ENCODE data around the gene ZNF414. TPM values are rescaled to one million over a fixed set of nuclear protein-coding genes. Genes with fewer than 3 reads are reported as not detected.
"Not testable (repeated sequence)": the region's sequence is repeated elsewhere in the genome, so short reads cannot be mapped to it uniquely, and the experiment has no call there.

Gene ZNF414
- polyA plus RNA-seq, 3 donors: 20.4 to 30.7 (median 25.0) TPM

DNA sequence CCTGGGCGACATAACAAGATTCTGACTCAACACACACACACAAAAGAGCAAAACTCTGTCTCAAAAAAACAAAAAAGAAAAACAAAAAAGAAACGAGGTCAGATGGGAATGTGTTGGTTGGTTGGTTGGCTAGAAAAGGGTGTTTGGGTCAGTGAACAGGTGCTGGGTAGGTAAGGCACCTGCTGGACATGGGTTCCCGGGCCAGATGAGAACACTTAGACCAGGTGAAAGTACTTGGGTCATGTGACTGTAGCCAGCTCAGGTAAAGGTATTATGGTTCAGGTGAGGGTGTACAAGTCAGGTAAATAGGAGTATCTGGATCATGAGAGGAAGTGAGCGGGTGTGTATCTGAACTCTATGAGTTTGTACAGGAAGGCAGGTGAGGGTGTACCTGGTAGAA, 14.5 kb upstream of the ZNF414 start:
- no peak for DNase-seq (ENCODE audit: extremely low read depth in 1 of 11, low read depth in 9 of 11, low spot score in 4 of 11)

DNA sequence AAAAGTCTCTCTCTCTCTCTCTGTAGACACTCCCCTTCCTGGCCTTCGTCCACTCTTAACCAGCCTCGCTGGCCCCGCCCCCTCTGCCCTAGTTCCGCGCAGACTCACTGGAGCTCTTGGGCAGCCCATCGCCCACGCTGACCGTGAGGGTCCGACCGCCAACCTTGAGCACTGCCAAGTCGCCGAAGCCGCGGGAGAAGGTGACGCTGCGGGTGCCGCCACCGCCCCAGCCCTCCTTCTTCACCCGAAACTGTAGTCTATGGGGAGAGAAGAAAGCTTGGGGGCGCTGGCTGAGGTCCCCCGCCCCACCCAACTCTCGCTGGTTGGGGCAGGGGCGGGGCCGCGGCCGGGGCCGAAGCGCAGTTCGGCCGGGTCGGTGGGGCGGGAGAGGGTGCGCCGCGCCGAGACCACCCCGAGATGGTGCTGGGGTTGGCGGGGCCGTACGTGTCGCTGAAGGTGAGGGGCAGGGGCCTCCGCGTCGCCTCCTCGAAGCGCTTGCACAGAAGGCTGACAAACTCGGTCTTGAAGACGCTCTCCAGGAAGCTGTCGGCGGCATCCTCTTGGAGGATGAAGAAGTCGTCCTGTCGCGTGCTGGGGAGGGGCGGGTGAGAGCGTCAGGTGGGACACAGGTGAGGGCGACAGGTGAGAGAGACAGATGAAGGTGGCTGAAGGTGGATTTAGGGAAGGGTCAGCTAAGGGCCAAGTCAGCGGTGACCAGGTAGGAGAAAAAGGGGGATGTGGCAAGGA, 12.6 kb upstream of the ZNF414 start:
- DNase-seq (ENCODE audit: extremely low read depth in 1 of 11, low read depth in 9 of 11, low spot score in 4 of 11): peak; percentile 82 to 94 (median 89)

GRCh38 chr19:8525401-8525684, 11.4 kb upstream of the ZNF414 start:
- DNase-seq (ENCODE audit: extremely low read depth in 1 of 11, low read depth in 9 of 11, low spot score in 4 of 11): no peak

GRCh38 chr19:8519388-8519787, 5.4 kb upstream of the ZNF414 start:
- no peak for DNase-seq (ENCODE audit: extremely low read depth in 1 of 11, low read depth in 9 of 11, low spot score in 4 of 11)

DNA sequence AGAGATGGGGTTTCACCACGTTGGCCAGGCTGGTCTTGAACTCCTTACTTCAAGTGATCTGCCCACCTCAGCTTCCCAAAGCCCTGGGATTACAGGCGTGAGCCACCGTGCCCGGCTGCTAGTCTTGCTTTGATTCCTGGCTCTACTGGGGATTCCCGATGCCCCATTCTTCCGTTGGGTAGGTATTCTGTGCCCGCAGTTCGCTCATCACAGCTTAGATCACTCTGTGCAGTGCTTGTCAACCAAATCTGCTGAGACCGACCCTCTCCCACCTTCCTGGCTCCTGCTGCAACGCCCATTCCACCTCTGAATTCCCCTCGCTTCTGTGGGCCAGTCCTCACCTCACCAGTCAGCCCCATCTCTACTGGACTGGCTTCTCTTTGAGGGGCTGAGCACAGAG, 4.6 kb upstream of the ZNF414 start:
- DNase-seq (ENCODE audit: extremely low read depth in 1 of 11, low read depth in 9 of 11, low spot score in 4 of 11): no peak

- no peak for DNase-seq (ENCODE audit: extremely low read depth in 1 of 11, low read depth in 9 of 11, low spot score in 4 of 11)
Observed at GRCh38 chr19:8517551-8518442, 3.8 kb upstream of the ZNF414 start.

DNA sequence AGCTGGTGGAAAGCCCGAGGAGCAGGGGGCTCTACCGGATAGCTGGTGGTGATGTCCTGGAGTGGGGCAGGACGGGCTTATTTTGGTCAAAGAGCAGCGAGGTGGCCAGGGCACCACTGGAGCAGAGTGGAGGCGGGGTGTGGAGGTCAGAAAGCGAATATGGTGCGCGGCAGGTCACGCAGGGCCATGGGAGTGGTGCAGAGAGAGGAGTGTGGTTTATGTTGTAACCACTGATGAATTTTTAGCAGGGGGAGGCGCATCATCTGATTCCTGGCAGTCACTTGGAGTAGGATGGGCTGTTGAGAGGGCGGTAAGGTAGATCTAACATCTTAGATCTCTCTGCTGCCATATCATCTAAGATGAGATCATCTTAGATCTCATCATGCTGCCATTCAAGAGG, 1.4 kb upstream of the ZNF414 start:
- no peak for DNase-seq (ENCODE audit: extremely low read depth in 1 of 11, low read depth in 9 of 11, low spot score in 4 of 11)

- DNase-seq (ENCODE audit: extremely low read depth in 1 of 11, low read depth in 9 of 11, low spot score in 4 of 11): not testable (repeated sequence)
Observed at GRCh38 chr19:8514505-8515009, 590 bp upstream of the ZNF414 start.

- DNase-seq (ENCODE audit: extremely low read depth in 1 of 11, low read depth in 9 of 11, low spot score in 4 of 11): no peak
Observed at GRCh38 chr19:8513036-8513686, 806 bp downstream of the ZNF414 start.

- no peak for DNase-seq (ENCODE audit: extremely low read depth in 1 of 11, low read depth in 9 of 11, low spot score in 4 of 11)
Observed at GRCh38 chr19:8512115-8512967, 1.6 kb downstream of the ZNF414 start.

GRCh38 chr19:8511573-8512101, 2.3 kb downstream of the ZNF414 start:
- DNase-seq (ENCODE audit: extremely low read depth in 1 of 11, low read depth in 9 of 11, low spot score in 4 of 11): no peak

DNA sequence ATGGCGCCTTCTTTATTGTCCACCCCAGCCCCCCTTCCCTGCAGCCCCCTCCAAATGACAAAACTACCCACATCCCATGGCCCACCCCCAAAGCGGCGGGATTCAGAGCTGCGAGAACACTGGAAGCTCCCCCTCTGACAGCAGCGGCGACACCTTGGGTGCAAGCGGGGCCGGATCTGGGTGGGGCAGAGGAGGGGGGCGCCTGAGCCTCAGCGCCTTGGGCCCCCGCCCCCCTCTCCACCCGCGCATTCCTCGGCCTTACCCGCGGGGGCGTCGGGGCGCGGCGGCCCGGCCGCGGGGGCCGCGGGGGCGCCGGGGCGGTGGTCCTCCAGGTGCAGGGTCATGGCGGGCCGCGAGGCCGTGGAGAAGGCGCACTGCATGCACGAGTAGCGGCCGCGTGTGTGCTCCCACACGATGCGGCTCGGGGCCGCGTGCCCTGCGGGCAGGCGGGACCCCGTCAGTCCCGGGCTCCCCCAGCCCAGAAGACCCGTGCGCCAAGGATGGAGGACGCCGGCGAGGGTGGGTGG, 3.3 kb downstream of the ZNF414 start:
- no peak for DNase-seq (ENCODE audit: extremely low read depth in 1 of 11, low read depth in 9 of 11, low spot score in 4 of 11)

DNA sequence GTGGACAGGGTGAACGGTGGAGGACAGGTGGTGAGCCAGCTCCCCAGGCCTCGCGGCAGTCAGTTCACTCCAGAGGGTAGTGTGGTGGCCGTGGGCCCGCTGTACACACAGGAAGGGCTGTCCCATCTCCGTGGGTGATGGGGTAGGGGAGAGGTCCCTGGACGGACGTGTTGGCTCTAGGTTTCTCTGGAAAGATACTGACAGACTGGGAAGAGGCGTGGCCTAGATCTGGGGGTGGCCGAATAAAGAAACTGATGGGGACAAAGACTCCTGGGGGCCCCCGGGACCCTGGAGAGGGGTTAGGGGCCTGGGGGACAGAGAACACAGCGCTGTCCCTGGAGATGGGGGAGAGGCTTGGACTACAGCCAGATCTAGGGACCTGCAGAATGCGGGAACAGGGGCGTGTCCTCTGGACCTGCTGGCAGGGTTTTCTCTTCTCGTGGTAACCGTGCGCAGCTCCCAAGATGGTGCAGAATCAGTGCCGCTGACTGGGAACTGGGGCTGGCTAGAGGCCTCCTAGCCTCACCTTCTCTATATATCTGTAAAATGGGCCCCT, 7.5 kb downstream of the ZNF414 start:
- peak in 1 of 11 donors; percentile 5 for DNase-seq (ENCODE audit: extremely low read depth in 1 of 11, low read depth in 9 of 11, low spot score in 4 of 11)

DNA sequence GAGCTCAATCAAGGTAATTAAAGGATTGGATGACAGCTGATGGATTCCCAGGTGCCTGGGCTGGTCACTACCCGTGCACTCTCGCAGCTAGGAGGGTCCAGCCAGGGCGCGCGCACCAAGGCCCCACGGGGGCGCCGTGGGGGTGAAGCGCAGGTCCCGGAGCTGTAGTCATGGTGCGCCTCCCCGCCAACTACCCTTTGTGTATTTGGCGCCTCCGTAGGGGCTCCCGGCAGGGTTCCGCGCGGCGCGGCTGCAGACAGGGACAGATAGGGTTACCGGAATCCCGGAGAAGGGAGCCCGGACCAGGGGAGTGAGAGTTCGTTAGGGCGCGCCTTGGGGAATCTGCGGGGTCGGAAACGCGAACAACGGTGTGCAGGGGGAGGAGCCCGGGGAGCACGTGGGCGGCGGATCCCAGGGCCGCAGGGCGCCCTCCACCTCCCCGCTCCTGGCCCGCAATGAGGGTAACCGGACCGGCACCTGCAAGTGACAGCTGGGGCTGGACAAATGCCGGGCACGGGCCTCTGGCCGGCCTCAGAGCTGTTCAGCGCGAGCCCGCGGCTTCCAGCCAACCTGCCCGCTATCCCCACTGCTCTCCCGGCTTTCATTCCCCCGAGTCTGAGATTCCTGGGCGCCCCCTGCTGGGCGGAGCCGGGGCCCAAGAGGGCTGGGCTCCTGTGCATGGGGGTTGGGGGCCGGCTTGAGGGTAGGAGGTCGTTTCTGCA, 8.1 kb downstream of the ZNF414 start:
- peak; percentile 54 to 83 (median 72) for DNase-seq (ENCODE audit: extremely low read depth in 1 of 11, low read depth in 9 of 11, low spot score in 4 of 11)

- DNase-seq (ENCODE audit: extremely low read depth in 1 of 11, low read depth in 9 of 11, low spot score in 4 of 11): no peak
Observed at GRCh38 chr19:8504919-8505318, 9.0 kb downstream of the ZNF414 start.

DNA sequence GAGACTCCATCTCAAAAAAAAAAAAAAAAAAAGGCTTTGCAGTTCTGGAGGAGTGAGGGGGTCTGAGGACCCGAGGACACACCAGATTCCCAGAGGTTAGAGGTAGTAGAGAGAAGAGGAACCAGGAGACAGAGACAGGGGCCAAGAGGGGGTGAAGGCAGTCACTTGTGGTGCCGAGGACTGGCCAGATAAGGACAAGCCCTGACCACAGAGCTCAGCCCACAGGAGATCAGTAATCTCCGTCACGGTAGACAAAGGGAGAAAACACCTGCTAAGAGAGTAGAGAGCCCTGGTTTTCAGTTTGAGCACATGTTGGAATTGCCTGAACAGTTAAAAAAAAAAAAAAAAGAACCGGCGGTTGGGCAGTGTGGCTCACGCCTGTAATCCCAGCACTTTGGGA, 9.8 kb downstream of the ZNF414 start:
- no peak for DNase-seq (ENCODE audit: extremely low read depth in 1 of 11, low read depth in 9 of 11, low spot score in 4 of 11)

DNA sequence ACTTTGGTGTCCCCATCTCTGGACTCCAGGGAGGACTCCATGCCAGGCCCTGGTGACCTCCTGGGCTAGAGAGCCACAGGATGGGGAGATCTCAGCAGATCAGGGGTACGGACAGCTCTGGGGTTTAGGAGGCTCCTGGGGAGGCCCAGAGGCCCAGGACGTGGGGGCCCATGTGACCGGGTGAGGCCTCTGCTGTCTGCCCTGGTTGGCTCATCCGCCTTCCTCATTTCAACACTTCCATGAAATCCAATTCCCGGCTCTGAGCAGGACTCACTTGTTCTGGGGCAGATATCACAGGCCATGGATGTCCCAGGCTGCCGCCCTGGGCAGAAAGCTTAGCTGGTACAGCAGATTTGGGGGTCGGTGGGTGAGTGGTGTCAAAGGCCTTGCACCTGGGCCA, 10.5 kb downstream of the ZNF414 start:
- DNase-seq (ENCODE audit: extremely low read depth in 1 of 11, low read depth in 9 of 11, low spot score in 4 of 11): no peak

GRCh38 chr19:8501981-8502380, 12.0 kb downstream of the ZNF414 start:
- no peak for DNase-seq (ENCODE audit: extremely low read depth in 1 of 11, low read depth in 9 of 11, low spot score in 4 of 11)

Measured in renal cortex interstitium (tissue), 11 donors.